GM19452 (cell line): ENCODE measurements around the gene AP1S1.
"Not testable (repeated sequence)": the region's sequence is repeated elsewhere in the genome, so short reads cannot be mapped to it uniquely, and the experiment has no call there.

Experiments used
- ATAC-seq: cut with Tn5 transposase; IDR thresholded peaks from one replicate; pipeline ENCODE4 v1.9.1; 2021; ENCODE audit not compliant: unreplicated experiment

AP1S1 gene

GRCh38 chr7:101153969-101154692 lies at the start of gene AP1S1:
Gene AP1S1 (plus strand): TSS chr7:101154476. CDS start chr7:101154515, 39 bp downstream.
- peak; percentile 83 for ATAC-seq

GRCh38 chr7:101104799-101105198 lies 49.5 kb upstream of the AP1S1 start:
- ATAC-seq, result no peak

GRCh38 chr7:101105248-101105647 lies 49.0 kb upstream of the AP1S1 start:
- not testable (repeated sequence) for ATAC-seq

- ATAC-seq, result no peak
Measured at GRCh38 chr7:101106386-101106785, 47.9 kb upstream of the AP1S1 start.

- ATAC-seq, result no peak
Measured at GRCh38 chr7:101108330-101108857, 45.9 kb upstream of the AP1S1 start.

GRCh38 chr7:101108961-101109360 lies 45.3 kb upstream of the AP1S1 start:
- no peak for ATAC-seq

GRCh38 chr7:101109368-101109767 lies 44.9 kb upstream of the AP1S1 start:
- no peak for ATAC-seq

GRCh38 chr7:101111261-101111660 lies 43.0 kb upstream of the AP1S1 start:
- ATAC-seq, result no peak

GRCh38 chr7:101112233-101112632 lies 42.0 kb upstream of the AP1S1 start:
- ATAC-seq, result no peak

- not testable (repeated sequence) for ATAC-seq
Measured at GRCh38 chr7:101113140-101113539, 41.1 kb upstream of the AP1S1 start.

- no peak for ATAC-seq
Measured at GRCh38 chr7:101113836-101114235, 40.4 kb upstream of the AP1S1 start.

GRCh38 chr7:101114492-101114891 lies 39.8 kb upstream of the AP1S1 start:
- no peak for ATAC-seq

GRCh38 chr7:101115215-101115614 lies 39.1 kb upstream of the AP1S1 start:
- no peak for ATAC-seq

- ATAC-seq, result no peak
Measured at GRCh38 chr7:101116898-101117297, 37.4 kb upstream of the AP1S1 start.

- ATAC-seq, result no peak
Measured at GRCh38 chr7:101118856-101119255, 35.4 kb upstream of the AP1S1 start.

- no peak for ATAC-seq
Measured at GRCh38 chr7:101119876-101120275, 34.4 kb upstream of the AP1S1 start.

GRCh38 chr7:101120315-101120714 lies 34.0 kb upstream of the AP1S1 start:
- no peak for ATAC-seq

GRCh38 chr7:101121631-101121990 lies 32.7 kb upstream of the AP1S1 start:
- ATAC-seq, result not testable (repeated sequence)

GRCh38 chr7:101121991-101122932 lies 32.0 kb upstream of the AP1S1 start:
- no peak for ATAC-seq

GRCh38 chr7:101122933-101123702 lies 31.2 kb upstream of the AP1S1 start:
- ATAC-seq, result no peak

- no peak for ATAC-seq
Measured at GRCh38 chr7:101123703-101124068, 30.6 kb upstream of the AP1S1 start.
